ENCODE measurements around the gene TUB.

Gene TUB

GRCh38 chr11:8068605-8069221 lies 12.3 kb upstream of the TUB start:
- peak; percentile 79 for DNase-seq (ENCODE audit: low spot score)

DNA sequence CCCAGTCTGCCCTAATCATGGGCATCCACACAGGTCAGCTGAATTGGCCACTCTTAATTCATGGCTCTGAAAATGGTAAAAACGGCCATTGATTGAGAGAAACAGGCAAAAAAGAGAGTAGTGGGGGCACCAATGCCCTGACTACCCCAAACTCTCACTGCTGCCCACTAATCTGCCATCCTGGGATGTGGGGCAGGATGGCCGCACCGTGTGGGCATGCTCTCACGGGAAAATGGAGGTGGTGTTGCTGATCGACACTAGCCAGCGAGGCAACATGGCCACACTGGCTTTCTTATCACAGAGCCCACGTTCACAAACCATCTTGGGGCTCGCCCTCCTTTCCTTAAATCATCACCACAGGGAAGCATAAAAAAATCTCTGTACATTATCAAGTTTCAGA lies 11.2 kb upstream of the TUB start:
- DNase-seq (ENCODE audit: low spot score) = no peak

GRCh38 chr11:8070417-8071115 lies 10.4 kb upstream of the TUB start:
- DNase-seq (ENCODE audit: low spot score) = peak; percentile 77

DNA sequence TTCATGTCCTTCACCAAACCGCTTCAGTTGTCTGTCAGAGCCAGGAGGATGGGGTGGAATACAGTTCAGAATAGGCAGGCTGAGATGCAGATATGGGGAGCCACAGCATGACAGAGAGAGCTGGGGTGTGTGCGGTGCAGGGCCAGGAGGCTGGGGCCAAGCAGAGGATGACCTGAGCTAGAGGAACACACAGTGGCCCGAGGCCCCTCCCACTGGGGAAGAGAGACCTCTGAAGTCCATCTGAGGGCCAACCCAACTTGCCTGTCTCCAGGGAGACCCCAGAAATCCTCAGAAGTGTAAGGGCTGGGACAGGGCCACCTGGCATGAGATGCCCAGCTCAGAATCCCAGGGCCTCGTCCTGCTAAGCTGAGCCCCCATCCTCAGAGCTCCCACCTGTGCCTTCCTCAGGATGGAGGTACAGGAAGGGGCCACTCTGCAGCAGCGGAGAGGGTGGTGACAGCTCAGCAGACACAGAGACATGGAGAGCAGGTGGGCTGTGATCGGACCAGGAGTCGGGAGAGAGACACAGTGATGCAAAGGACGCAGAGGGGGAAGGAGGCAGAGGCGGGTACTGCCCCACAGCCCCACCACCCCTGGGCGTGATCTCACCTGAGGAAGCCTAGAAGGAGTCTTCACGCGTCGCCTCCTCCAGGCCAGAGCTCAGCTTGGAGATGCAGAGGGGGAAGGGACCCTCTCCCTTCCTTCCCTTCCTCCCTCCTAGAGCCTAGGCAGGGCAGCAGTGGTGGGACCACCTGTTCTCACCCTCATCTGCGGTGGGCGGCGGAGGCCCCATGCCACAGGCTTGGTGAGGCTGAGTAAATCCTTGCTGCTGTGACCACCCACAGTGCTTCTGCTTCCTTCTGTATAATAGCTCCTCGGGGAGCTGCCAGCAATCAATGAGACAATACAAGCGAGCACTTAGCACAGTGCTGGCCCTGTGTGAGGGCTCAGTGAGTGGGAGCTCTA lies 9.1 kb upstream of the TUB start:
- DNase-seq (ENCODE audit: low spot score) = no peak

GRCh38 chr11:8075119-8075726 lies 5.8 kb upstream of the TUB start:
- no peak for DNase-seq (ENCODE audit: low spot score)

- no peak for DNase-seq (ENCODE audit: low spot score)
Measured at GRCh38 chr11:8079111-8079675, 1.8 kb upstream of the TUB start.

DNA sequence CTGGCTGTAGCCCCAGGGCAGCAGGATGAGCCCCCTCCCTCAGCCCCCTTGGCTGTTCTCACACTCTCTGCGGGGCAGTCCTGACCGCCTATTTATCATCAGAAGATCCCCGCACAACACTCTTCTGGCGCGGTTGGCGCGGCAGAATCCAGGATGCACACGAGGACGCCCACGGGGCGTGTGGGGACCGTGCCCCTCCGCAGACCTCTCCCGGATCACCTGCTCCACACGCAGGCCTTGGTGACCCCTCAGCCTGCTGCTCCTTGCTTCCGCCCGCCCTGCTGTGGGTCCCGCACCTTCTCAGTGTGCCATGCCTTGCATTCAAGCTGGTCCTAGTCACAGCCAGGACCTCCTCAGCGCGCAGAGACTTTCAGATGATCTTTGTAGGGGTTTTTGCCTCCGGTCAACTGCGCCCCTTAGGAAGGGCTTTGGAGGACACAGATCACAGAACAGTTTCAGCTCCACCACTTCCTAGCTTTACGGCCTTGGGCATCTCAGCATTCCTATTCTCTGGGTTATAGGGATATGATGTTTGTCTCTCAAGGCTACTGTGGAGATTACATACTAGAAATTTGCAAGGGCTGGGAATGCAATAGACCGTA lies 841 bp upstream of the TUB start:
- DNase-seq (ENCODE audit: low spot score) = no peak

- peak; percentile 55 for DNase-seq (ENCODE audit: low spot score)
Measured at GRCh38 chr11:8081591-8082250, 710 bp downstream of the TUB start.

GRCh38 chr11:8082391-8083087 lies 1.5 kb downstream of the TUB start:
- DNase-seq (ENCODE audit: low spot score) = peak; percentile 36

DNA sequence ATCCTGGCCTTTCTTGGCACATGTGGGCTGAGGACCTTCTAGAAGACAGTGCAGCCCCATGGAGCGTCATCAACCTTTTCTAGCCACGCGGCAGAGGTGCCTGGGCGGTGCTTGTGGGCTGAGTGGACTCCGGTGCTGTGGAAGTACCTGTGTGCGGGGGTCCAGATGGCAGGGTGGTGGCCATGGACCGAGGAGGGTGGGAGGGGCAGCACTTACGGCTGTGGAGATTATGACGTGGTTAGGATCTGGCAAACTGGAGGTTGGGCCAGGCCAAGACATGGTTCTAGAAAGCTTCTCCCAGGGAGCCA lies 2.0 kb downstream of the TUB start:
- no peak for DNase-seq (ENCODE audit: low spot score)

DNA sequence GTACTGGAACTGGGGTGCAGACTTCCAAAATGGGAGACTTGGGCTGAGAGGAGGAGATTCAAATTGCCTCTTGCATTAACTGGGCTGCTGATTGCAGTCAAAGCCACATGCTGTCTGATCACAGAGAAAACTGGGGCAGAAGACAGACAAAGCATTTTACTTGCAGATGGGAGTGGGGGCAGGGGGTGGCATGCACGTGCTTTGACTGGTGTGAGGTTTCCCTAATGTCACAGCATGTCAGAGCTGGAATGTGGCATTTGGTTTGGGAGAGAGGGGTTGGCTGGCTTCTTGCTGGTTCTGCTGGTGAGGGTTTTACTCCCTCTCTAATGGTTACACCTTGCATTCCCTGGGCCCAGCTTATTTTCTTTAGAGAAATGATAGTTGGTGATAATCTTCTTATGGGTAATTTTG lies 2.9 kb downstream of the TUB start:
- DNase-seq (ENCODE audit: low spot score) = no peak

- no peak for DNase-seq (ENCODE audit: low spot score)
Measured at GRCh38 chr11:8084352-8084751, 3.3 kb downstream of the TUB start.

- no peak for DNase-seq (ENCODE audit: low spot score)
Measured at GRCh38 chr11:8085011-8085645, 4.1 kb downstream of the TUB start.

DNA sequence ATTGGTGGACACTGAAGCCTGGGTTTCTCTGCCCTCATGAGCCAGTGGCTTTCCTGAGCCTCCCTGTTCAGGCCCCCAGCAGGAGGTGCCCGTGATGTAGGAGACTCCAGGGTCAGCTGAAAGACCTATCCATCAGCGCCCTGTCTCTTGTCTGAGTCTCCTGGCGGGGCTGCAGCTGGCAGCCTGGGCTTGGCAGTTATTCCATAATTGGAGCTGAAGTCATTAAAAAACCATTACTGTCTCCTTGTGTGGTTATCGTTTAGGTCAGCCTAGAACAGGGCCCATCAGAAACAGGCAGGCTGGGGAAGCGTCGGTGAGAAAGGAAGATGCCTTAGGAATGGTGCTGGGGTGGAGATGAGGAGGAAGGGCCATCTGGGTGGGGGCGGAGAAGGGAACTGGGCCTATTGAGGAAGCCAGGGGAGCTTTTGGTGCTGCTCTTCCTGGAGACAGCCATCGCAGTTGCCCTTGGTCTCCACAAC lies 5.0 kb downstream of the TUB start:
- no peak for DNase-seq (ENCODE audit: low spot score)

- no peak for DNase-seq (ENCODE audit: low spot score)
Measured at GRCh38 chr11:8086571-8086970, 5.6 kb downstream of the TUB start.

GRCh38 chr11:8087185-8087584 lies 6.2 kb downstream of the TUB start:
- DNase-seq (ENCODE audit: low spot score) = no peak

DNA sequence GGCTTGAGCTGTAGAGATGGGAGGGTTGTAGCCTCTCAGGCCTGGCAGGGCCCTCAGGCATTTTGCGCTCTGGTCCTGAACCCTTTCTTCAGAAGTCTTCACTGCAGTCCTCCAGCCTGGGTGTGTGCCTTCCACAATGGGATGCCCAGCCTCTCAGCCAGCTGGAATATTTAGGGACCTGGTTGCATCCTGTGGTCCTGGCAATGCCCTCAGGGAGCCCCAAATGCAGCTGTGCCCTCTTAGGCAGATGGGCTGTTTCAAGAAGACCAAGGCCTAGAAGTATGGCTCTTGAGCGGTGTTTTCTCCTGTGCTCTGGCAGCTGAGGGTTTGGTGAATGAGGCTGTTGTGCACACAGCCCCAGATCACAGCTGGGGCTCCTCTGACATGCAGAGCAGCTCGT lies 6.7 kb downstream of the TUB start:
- DNase-seq (ENCODE audit: low spot score) = no peak

DNA sequence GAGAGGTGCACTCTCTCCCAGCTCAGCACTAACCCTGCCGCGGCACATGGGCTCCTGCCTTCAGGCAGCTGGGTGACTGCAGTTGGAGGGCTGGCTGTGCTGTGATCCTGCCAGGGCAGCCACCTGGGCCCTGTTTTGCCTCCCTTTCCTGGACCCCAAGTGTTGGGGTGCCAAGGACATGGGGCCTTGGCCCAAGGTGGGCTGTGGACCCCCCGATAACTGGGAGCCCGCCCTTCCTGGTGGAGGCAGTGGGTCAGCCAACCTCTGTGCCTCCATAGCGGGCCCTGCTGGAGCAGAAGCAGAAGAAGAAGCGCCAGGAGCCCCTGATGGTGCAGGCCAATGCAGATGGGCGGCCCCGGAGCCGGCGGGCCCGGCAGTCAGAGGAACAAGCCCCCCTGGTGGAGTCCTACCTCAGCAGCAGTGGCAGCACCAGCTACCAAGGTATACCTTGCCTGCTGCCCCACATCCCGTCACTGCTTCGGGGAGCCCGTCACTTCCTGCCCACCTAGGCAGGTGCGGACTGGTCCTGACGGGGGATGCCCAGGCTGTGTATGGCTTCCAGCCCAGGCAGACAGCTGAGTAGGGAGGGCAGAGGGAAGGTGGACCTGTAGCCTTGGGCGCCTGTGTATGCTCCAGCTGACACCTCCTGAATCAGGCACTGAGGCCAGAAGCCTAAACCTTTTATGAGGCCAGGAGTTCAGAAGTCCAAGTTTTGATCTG lies 8.9 kb downstream of the TUB start:
- DNase-seq (ENCODE audit: low spot score) = no peak

DNA sequence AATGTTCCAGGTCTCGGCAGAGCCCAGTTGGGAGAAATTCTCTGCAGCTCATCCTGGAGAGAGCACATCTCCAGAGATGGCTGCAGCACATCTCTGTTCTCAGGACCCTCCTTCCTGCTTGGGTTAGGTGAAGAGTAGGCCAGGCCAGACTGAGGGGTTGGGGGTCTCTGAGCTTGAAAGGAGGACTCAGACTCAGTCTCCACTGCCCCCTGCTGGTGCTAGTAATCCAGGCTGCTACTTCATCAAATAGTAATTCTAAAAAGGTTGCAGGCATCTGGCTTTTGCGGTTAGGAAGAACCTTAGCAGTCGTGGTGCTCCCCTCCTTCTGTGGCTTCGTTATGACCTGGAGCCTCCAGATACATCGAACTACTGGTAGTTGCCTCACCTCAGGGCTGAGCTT lies 9.7 kb downstream of the TUB start:
- peak; percentile 52 for DNase-seq (ENCODE audit: low spot score)
